PC-9 (cell line): ENCODE data around the gene ATRNL1.

Experiments used
- EZH2 ChIP-seq: fragments of 200-600 bp; sonication (generic); IDR thresholded peaks from 2 replicates; pipeline ENCODE4 v1.8.0; 2017; ENCODE audit warnings: antibody characterized with exemption, low read depth
- TF ChIP-seq, protein P1 (sequence below): fragments of 200-600 bp; sonication (generic); conservative IDR thresholded peaks from 2 replicates; pipeline ENCODE4 v1.6.1; 2017; ENCODE audit warnings: mixed run types, antibody characterized with exemption, mild to moderate bottlenecking, moderate library complexity

DNA sequence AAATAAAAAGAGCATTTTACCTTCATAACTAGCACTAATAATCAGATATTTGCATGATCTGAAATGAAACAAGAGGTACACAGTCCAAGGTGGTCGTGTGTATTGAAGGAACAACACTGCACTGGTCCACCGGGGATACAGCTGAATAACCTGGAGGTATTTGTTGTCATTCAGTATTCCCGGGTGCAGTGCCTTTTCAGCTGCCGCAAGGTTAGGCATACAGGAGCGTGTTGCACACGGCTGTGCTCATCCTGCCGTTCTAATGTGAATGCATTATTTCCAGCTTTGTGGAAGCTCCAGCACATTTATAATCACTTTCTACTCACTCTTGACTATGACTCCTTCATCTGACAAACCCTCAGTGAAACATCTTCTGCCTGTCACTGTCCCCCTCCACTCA, 802.0 kb downstream of the ATRNL1 start:
- TF ChIP-seq, protein P1, sequence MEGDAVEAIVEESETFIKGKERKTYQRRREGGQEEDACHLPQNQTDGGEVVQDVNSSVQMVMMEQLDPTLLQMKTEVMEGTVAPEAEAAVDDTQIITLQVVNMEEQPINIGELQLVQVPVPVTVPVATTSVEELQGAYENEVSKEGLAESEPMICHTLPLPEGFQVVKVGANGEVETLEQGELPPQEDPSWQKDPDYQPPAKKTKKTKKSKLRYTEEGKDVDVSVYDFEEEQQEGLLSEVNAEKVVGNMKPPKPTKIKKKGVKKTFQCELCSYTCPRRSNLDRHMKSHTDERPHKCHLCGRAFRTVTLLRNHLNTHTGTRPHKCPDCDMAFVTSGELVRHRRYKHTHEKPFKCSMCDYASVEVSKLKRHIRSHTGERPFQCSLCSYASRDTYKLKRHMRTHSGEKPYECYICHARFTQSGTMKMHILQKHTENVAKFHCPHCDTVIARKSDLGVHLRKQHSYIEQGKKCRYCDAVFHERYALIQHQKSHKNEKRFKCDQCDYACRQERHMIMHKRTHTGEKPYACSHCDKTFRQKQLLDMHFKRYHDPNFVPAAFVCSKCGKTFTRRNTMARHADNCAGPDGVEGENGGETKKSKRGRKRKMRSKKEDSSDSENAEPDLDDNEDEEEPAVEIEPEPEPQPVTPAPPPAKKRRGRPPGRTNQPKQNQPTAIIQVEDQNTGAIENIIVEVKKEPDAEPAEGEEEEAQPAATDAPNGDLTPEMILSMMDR, result no peak
- TF ChIP-seq EZH2, result no peak
